UCSD-AML1 (cell line): ENCODE results near the gene CDKAL1.
"Not testable (repeated sequence)": the region's sequence is repeated elsewhere in the genome, so short reads cannot be mapped to it uniquely, and the experiment has no call there.

Experiments
- DNase-seq: peaks from one replicate; lab custom pipeline; 2025; ENCODE audit not compliant: unreplicated experiment; lab: John Stamatoyannopoulos, UW

CDKAL1 gene

DNA sequence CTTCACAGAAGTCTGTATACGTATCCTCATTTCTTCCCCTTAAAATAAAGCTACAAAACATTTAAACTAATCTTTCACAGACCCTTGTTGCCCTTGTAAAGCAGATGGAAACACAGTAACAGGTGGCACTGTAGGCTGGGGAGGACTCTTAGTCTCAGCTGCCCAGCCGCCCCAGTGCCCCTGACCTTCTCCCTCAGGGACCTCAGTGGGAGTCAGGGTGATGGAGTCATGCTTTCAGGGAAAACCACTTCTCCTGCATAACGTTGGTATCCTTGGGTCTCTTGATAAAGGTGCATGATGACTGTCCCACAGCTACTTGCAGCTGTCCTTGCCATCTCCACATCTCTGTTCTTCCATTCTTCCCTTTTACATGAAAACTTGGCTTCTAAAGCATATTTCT is 198.6 kb downstream of the CDKAL1 start:
- DNase-seq = no peak

DNA sequence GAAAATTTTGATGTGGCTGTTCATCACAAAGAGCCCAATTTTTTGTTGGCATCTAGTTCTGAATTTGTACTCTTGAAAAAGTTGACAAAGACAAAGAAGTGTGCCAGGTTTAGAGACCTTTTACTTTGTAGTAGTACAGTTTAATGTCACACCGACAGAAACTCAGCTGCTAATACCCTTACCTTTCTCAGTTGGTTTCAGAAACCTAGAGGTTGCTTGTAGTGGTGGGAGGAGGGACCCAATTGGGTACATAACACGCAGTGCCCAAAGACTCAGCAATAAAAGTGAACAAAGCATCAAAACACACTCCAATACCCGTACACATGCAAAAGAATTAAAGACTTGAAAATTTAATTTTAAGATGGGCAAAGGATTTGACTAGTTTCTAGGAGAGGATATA is 203.7 kb downstream of the CDKAL1 start:
- no peak for DNase-seq

DNA sequence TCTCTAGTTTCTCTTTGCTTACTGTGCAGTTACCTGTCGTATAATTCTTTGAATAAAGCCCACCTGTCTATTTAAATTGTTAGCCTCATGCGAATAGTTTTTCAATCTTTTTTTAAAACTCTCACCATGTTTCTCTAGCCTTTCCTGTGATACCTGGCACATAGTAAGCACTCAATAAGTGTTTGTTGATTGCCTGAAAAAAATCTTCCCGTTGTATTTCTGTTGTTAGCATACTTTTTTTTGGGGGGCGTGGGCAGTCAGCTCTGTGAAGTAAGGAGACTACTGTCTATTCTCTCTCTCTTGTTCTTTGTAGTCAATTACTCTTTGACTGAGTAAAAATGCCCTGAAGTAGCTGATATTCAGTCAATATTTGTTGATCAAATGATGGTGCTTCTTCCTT is 205.8 kb downstream of the CDKAL1 start:
- no peak for DNase-seq

DNA sequence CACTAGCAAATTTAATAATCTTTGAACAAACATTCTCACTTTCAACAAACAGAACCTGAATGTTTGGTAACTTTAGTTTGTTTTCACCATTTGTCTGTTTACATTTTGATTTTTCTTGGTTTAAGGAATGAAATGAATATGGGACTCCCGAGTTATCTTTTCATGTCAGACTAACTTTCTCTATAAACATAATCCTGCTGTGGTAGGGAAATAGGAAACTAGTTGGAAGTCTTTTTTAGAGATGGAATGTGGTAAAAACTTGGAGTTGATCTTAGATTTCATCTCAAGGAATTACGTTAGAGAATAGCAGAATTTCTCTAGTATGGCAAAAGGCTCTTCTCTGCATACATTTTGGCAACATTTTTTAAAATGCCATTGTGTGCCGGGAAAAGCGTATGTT is 206.5 kb downstream of the CDKAL1 start:
- no peak for DNase-seq

DNA sequence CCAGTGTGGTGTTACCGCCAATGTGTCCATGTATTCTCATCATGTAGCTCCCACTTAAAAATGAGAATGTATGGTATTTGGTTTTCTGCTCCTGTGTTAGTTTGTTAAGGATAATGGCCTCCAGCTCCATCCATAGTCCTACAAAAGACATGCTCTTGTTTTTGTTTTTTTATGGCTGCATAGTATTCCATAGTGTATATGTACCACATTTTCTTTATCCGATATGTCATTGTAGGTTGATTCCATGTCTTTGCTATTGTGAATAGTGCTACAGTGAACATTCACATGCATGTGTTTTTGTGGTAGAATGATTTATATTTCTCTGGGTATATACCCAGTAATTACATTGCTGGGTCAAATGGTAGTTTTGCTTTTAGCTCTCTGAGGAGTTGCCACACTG is 207.2 kb downstream of the CDKAL1 start:
- DNase-seq = no peak

DNA sequence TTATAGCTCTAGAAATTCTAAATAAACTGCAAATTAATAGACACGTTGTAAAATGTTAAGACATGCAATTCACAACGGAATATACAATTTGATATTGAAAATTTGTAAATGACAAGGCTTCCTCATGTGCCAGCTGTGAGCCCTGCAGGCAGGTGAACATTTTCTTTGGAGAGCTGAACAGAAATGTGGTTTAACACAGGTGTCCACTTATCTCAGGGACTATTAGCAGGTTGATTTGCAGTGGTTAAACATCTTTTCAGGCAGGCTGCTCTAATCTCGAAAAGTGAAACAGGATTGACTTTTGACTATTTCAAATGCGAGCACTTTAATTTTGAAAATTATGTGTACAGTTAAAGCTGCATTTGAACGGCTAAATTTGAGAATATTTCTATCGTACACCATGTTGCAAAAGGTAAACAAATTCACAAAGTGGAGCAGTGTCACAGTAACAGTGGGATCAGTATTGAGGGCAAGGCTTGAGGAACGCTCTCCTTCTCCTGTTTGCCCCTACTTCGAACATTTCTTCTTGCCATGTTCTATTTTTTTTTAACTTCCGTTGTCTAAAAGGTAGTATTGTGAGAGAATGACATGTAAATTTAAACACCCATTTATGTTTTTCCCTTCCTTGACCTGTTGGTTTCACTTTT is 210.8 kb downstream of the CDKAL1 start:
- DNase-seq = no peak

DNA sequence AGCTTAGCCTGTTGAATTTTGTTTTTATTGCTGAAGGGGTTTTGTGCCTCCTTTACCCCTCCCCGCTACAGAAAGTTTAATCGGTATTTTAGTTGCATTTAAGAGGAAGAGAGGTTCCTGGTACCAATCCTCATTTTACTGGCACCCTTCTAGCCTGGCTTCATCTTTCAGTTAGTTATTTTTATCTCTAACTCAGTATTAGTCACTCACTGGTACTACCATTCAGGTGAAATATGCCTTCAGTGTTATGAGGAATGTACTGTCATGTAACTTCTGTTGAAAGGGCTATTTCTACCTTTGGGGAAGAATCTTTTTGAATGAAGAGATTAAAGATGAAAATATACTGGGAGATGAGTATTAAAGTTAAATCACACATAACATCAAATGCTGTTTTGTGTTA is 211.8 kb downstream of the CDKAL1 start:
- no peak for DNase-seq

DNA sequence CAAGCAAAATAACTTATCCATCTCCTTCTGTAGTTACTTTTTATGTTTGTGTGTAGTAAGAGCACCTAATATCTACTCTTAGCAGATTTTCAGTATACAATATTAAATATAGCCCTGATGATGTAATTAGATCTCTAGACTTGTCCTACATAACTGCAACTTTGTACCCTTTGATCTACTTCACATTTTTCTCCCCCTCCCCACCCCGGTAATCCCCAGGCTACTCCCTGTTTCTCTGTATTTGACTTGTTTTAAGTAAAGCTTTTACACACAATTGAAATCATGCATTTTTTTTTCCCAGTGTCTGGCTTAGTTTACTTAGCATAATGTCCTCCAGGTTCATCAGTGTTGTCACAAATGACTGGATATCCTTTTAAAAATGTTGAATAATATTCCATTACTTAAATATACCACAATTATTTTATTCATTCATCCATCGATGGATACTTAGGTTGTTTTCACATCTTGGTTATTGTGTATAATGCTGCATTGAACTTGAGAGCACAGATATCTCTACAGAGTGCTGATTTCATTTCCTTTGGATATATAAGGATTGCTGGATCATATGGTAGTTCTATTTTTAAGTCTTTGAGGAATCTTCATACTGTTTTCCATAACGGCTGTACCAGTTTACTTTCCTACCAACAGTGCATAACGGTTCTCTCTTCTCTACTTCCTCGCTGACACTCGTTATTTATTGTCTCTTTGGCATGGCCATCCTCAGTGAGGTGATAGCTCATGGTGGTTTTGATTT is 212.7 kb downstream of the CDKAL1 start:
- no peak for DNase-seq

DNA sequence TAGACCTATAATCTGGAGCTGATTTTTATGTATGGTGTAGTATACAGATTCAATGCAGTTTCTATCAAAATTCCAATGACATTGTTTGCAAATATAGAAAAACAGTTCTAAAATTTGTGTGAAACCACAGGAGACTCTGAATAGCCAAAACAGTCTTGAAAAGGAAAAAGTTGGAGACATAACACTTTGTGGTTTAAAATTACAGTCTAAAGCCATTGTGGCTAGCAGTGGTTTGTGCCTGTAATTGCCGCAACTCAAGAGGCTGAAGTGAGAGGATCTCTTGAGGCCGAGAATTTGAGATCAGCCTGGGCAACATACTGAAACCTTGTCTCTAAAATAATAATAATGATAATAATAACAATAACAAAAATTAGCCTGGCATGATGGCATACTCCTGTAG is 213.7 kb downstream of the CDKAL1 start:
- DNase-seq = no peak

DNA sequence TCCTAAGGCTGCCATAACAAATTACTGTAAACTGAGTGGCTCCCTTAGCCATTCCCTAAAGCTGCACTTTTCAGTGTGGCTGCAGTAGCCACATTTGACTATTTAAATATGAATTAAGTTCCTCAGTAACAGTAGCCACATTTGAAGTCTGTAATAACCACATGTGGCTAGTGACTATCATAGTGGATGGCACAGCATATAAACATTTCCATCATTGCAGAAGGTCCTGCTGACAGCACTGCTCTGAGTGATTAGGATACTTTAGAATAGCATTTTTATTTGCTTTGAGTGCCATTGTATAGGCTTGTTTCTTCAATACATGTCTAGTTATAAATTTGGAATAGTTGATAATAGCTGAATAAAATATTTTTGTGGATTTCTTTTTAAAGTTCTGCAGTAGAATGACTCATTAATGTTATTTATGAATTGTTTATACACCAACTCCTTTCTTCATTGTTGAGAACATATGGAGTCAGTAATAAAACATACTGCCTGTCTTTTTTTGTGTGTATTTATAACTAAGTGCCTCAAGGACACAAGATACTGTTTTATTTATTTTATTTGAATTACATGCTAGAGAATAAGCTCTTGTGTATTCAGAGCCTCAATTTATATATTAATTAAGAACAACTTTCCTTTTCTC is 217.2 kb downstream of the CDKAL1 start:
- no peak for DNase-seq

DNA sequence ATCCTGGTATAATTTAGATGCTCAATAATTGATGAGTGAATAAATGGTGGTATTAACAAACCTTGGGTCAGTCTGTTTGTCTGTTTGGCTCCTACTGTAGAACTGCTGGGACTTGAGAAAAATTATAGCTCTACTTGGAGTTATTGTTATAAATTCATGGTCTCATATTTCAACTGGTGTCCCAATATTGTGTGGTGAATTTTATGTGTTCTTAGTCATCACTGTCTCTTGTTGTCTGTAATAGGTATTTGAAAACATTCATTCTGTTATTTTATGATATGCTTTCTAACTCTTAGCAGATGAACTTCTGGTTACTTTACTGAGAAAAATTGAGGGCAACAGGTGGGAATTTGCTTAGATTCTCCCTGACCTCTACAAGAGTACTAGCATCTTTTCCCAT is 221.4 kb downstream of the CDKAL1 start:
- no peak for DNase-seq

DNA sequence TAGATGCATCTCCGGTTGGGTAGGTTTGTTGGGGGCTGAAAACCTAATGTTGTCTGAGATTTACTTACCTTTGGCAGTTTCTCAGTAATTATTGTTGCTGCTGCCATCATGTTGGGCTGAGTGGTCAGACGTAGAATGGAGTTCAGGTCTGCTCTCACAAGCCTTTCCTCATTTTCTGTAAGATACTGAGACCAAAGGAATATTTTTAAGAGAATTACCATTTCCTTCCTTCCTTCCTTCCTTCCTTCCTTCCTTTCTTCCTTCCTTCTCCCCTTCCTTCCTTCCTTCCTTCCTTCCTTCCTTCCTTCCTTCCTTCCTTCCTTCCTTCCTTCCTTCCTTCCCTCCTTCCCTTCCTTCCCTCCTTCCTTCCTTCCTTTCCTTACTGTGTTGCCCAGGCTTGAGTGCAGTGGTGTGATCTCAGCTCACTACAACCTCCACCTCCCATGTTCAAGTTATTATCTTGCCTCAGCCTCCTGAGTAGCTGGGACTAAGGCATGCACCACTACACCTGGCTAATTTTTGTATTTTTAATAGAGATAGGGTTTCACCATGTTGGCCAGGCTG is 222.4 kb downstream of the CDKAL1 start:
- DNase-seq = not testable (repeated sequence)

DNA sequence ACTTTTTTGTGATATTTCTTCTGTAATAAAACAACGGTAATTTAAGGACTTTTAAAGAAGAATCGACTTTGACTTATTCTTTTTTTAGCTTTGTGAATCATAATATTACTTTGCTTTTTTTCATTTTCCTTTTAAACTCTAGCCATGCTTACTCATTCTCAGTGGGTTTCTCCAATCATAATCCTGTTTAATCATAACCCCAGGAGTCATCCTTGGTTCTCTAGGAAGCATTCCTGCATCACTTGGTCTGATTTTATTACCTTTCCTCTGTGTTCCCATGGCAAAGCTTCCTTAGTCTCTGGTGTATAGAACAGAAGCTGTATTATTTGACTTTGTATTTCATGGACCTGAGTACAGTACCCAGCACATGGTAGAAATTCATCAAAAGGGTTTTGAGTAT is 223.5 kb downstream of the CDKAL1 start:
- DNase-seq = no peak

DNA sequence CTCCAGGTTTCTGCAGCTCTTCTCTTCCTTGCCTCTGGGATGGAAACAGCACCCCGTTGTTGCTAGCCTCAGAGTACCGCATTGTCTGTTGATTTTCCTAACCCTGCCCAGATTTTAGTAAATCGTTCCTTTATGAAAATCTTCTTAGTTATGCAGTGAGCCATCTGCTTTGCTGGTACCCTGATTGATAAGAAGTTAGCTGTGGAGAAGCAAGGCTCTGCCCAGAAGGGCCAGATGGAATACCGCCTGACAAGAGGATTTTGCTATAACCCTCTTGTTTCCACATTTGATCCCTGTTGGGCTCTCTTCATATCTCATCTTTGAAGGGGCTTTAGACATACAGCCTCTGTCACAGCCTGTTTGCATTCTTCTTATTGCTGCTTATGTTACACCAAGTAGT is 229.0 kb downstream of the CDKAL1 start:
- no peak for DNase-seq

DNA sequence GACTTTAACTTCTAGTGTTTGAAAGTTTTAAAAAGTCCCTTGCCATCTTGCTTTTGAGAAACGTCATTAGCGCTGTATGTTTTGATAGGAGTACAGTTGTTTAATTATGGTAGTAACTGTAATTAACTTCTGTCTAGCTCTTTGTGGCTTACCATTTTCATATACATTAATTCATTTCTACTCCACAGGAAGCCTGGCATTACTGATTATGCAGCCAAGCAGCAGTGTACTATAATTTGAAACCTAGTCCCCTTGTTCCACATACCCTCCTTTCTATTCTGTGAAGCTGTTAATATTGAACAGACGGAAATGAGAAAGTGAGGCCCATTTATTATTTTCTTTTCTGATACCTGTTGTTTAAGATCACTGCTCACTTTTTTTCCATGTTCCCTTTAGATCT is 235.4 kb downstream of the CDKAL1 start:
- DNase-seq = no peak

DNA sequence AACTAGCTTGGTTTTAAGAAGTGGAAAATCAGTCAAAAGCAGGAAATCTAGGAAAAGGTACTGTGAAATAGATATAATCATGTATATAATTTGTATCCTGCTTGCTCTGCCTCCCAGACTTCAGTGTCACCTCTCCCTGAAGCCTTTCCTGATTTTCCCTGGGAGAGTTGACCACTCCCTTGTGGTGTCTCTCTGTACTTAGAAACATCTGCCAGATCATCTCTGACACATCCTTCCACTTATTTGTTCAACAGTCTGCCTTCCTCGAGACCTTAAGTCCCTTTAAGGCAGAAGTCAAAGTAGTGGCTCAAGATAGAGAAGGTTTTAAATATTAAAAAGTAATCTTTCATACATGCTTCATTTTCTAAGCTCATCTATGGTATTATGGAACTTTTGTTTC is 236.5 kb downstream of the CDKAL1 start:
- no peak for DNase-seq

DNA sequence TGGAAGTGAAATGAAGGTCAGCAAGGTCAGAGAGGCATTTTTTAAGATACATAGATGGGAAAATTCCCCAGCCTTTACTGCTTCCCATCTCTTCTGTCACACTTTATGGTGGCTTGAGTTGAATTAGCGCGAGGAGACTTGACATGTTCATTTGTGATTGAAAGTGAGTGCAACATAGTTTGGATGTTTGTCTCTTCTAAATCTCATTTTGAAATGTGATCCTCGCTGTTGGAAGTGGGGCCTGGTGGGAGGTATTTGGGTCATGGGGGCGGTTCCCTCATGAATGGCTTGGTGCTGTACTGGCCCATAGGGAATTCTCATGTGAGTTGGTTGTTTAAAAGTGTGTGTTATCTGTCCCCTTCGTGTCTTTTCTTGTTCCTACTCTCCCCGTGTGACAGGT is 237.2 kb downstream of the CDKAL1 start:
- DNase-seq = no peak

DNA sequence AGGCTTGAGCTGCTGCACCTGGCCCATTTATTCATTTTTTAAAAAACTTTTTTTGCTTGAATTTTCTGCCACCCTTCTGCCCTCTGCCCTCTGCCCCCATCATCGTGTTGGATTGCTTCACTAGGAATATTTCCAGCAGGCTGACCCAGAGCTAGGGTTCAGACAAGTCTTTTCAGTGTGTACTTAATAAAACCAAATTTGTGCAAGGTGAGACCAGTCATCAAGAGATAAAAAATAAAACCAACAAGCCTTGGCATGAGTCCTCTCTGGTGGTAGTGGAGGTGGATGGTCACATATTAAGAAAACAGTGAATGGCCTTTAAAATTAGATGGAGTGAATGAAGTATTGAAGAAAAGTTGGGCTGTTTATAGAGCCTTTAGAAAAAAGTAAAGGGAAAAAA is 239.6 kb downstream of the CDKAL1 start:
- DNase-seq = no peak

DNA sequence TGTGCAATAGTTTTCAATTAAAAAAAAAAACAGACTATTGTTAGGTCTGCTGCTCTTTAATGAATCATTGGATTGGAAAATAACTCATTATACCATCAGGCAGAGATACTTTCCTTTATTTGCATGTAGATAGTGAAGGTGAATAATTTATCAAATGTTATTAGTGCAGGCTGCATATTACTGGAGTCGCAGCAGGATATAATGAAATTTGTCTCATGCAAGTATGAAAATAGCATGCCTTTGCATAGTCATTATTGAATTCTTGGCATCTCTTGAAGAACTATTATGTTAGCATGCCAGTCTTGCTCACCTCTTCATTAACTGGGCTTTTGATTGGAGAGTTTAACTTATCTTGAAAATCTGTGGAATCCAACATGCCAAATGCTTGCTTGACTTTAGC is 241.7 kb downstream of the CDKAL1 start:
- DNase-seq = no peak

DNA sequence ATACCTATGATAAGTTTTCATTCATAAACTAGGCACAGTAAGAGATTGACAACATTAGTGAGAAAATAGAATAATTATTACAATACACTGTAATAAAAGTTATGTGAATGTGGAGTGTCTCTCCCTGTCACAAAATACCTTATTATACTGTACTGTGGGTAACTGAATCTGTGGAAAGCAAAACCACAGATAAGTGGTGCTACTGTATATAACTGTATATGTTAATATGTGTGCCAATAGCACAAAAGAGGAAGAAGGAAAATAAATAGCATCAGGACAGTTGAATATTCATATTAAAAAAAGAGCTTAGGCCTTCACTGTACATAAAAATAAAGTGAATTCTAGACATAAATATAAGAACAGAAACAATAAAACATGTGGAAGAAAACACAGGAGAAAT is 243.5 kb downstream of the CDKAL1 start:
- DNase-seq = no peak

DNA sequence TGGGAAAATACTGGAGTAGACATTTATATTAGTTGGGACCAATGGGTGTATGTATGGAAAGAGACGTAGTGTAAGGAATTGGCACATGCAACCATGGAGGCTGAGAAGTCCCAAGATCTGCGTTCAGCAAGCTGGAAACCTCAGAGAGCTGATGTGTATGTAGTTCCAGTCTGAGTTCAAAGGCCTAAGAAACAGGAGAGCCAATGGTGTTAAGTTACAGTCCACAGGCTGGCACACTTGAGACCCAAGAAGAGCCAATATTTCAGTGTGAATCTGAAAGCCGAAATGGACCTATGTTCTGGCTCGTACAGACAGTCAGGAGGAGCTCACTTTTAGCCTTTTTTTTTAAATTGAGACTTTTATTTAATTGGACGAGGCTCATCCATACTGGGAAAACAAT is 244.2 kb downstream of the CDKAL1 start:
- DNase-seq = no peak

DNA sequence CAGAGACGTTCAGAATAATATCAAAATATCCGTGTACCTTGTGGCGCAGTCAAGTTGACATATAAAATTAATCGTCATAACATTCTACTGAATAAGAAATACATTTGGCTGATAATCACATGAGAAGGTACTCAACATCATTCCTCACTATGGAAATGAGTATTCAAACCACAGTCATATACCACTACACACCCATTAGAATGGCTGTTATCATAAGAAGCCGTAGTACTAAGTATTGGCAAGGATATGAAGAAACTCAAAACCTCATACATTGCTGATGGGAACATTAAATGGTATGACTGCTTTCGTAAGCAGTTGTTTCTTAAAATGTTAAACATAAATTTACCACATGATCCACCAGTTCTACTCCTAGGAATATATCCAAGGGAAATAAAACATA is 244.7 kb downstream of the CDKAL1 start:
- DNase-seq = no peak
